K562 (cell line): ENCODE measurements around the gene UBE2H. TPM values are rescaled to one million over a fixed set of nuclear protein-coding genes. Genes with fewer than 3 reads are reported as not detected.

Source experiments
- ATF2 ChIP-seq: sonication (generic); formaldehyde crosslinking; IDR thresholded peaks from 2 replicates; pipeline ENCODE4 v1.8.1; 2022; ENCODE audit warnings: missing genetic modification reagents
- DACH1 ChIP-seq: fragments of 450-650 bp; IDR thresholded peaks from 2 replicates; pipeline ENCODE4 v1.6.1; 2018; ENCODE audit not compliant: partially characterized antibody
- ETS1 ChIP-seq: conservative IDR thresholded peaks from 2 replicates; pipeline ENCODE4 v1.6.1; 2011; ENCODE audit warnings: low read depth, mild to moderate bottlenecking, low read length; ENCODE audit not compliant: control insufficient read depth
- ETV1 ChIP-seq: fragments of 450-650 bp; conservative IDR thresholded peaks from 2 replicates; pipeline ENCODE4 v1.6.1; 2016; ENCODE audit warnings: missing genetic modification characterization, control low read depth, low read depth, missing compliant biosample characterization
- FOXP1 ChIP-seq: sonication (generic); formaldehyde crosslinking; IDR thresholded peaks from 2 replicates; pipeline ENCODE4 v1.8.0; 2022; ENCODE audit warnings: mild to moderate bottlenecking, missing genetic modification reagents
- HMG20A ChIP-seq: fragments of 450-650 bp; formaldehyde crosslinking; conservative IDR thresholded peaks from 2 replicates; pipeline ENCODE4 v1.4.0; 2020; ENCODE audit warnings: mild to moderate bottlenecking, mixed read lengths
- NFIC ChIP-seq: fragments of 450-650 bp; IDR thresholded peaks from 2 replicates; pipeline ENCODE4 v1.6.1; 2017; ENCODE audit warnings: mild to moderate bottlenecking, inconsistent platforms
- NFRKB ChIP-seq: fragments of 450-650 bp; IDR thresholded peaks from 2 replicates; pipeline ENCODE4 v1.6.1; 2016; ENCODE audit warnings: low read depth
- NRF1 ChIP-seq, 2 experiments: fragments of 450-650 bp; IDR thresholded peaks in 1 of 2; conservative IDR thresholded peaks in 1 of 2; 2 replicates each; pipeline ENCODE4 v1.6.1; 2014; ENCODE audit warnings: mild to moderate bottlenecking in 2 of 2
- VEZF1 ChIP-seq: fragments of 200-800 bp; sonication (Bioruptor generic); IDR thresholded peaks from 2 replicates; pipeline ENCODE4 v1.6.1; 2017; ENCODE audit warnings: missing genetic modification characterization, missing compliant biosample characterization
- ZBTB11 ChIP-seq, 3 experiments: fragments of 200-800 bp in 1 of 3; fragments of 250-450 bp in 1 of 3; fragments of 450-650 bp in 1 of 3; sonication (Bioruptor Pico) in 1 of 3; sonication (Bioruptor generic) in 1 of 3; formaldehyde crosslinking in 1 of 3; IDR thresholded peaks; 2 replicates each; pipeline versions ENCODE4 v1.6.1 to v1.8.0; 2016 to 2022; ENCODE audit warnings: mild to moderate bottlenecking in 2 of 3, missing genetic modification characterization in 2 of 3, missing compliant biosample characterization in 1 of 3, moderate library complexity in 1 of 3
- ZNF140 ChIP-seq: fragments of 250-450 bp; sonication (Bioruptor Pico); IDR thresholded peaks from 2 replicates; pipeline ENCODE4 v1.8.0; 2021; ENCODE audit warnings: moderate library complexity, mild to moderate bottlenecking, inconsistent platforms
- ZNF384 ChIP-seq: IDR thresholded peaks from 2 replicates; pipeline ENCODE4 v1.6.1; 2012; ENCODE audit warnings: low read depth, low read length, improper control_type of control experiment
- ZNF395 ChIP-seq: fragments of 200-800 bp; sonication (Bioruptor generic); IDR thresholded peaks from 2 replicates; pipeline ENCODE4 v1.6.1; 2017; ENCODE audit warnings: missing genetic modification characterization, missing compliant biosample characterization
- ZNF507 ChIP-seq: conservative IDR thresholded peaks from 2 replicates; pipeline ENCODE4 v1.6.1; 2017; ENCODE audit warnings: missing genetic modification characterization, missing compliant biosample characterization
- ZNF57 ChIP-seq: fragments of 450-650 bp; formaldehyde crosslinking; IDR thresholded peaks from 2 replicates; pipeline ENCODE4 v1.4.0; 2020; ENCODE audit warnings: mild to moderate bottlenecking, moderate library complexity
- ZNF583 ChIP-seq: fragments of 250-450 bp; sonication (Bioruptor Pico); IDR thresholded peaks from 2 replicates; pipeline ENCODE4 v1.4.0; 2020
- ZSCAN32 ChIP-seq: fragments of 450-650 bp; formaldehyde crosslinking; IDR thresholded peaks from 2 replicates; pipeline ENCODE4 v1.4.0; 2020; ENCODE audit warnings: mild to moderate bottlenecking, moderate library complexity
- polyA plus RNA-seq, 8 experiments: library from polyadenylated mRNA; depleted of rRNA in 4 of 8; stranded (reverse) in 5 of 8; unstranded in 3 of 8; fragments of >200 nt; fragmentation: Nextera tagmentation in 2 of 8; fragmentation: Illumina TruSeq in 1 of 8; extraction: Ambion mirVana in 2 of 8; extraction: Trizol in 1 of 8; gene quantifications; 2 replicates each; pipeline versions ENCODE4 v1.2.1 to v1.2.3, GENCODE V29; 2011 to 2014; ENCODE audit warnings: inconsistent platforms in 1 of 8, missing spikeins in 1 of 8
- total RNA-seq, 7 experiments: library from RNA; depleted of rRNA in 6 of 7; stranded (reverse); fragments of >200 nt in 6 of 7; fragmentation: Illumina TruSeq in 2 of 7; extraction: Trizol in 2 of 7; gene quantifications; 2 replicates each; pipeline versions ENCODE4 v1.2.1 to v1.2.3, GENCODE V29; 2011 to 2021; ENCODE audit warnings: low replicate concordance in 1 of 7

UBE2H gene
- total and polyA plus RNA-seq, 9 of the 15 experiments (the other 6 are each of a cell fraction or from before 2014, with no cell fraction given) = 6.3 to 33.0 (median 13.3) TPM

- TF ChIP-seq ATF2 (CRISPR knock-in tag) (no peak), FOXP1 (CRISPR knock-in tag) (peak; percentile 73; the same call in 1 of the 2 replicates), ZNF57 (CRISPR knock-in tag) (no peak), ZBTB11 (CRISPR knock-in tag; IDR thresholded peaks at IDR 0.05) (no peak), NFRKB (no peak), VEZF1 (CRISPR knock-in tag) (no peak), ZNF140 (CRISPR knock-in tag) (no peak), ZSCAN32 (no peak), ZNF395 (CRISPR knock-in tag) (no peak), ETS1 (0 out of 2 replicates have a peak, but pooled peaks have one; percentile 45), NRF1 (conservative IDR thresholded peaks at IDR 0.05 in 1 of 2, IDR thresholded peaks at IDR 0.05 in 1 of 2) (0 out of 4 replicates have a peak, but pooled peaks have one; percentile 11 to 18), ETV1 (tag) (peak; percentile 59; the same call in 1 of the 2 replicates), ZNF384 (no peak), DACH1 (no peak), ZNF507 (no peak), HMG20A (CRISPR knock-in tag) (no peak), ZNF583 (CRISPR knock-in tag) (no peak), NFIC (no peak)
Observed at GRCh38 chr7:129824291-129825208, 128.2 kb downstream of the UBE2H start (continued).
